HepG2 (cell line): ENCODE data around the gene FAAH2. TPM values are rescaled to one million over a fixed set of nuclear protein-coding genes. Genes with fewer than 3 reads are reported as not detected.

ENCODE experiments used
- CBFB ChIP-seq: sonication (generic); formaldehyde crosslinking; IDR thresholded peaks from 2 replicates; pipeline ENCODE4 v1.4.0; 2020; ENCODE audit warnings: missing genetic modification reagents
- CTCF ChIP-seq: sonication (generic); formaldehyde crosslinking; IDR thresholded peaks from 2 replicates; pipeline ENCODE4 v1.5.0; 2020; ENCODE audit warnings: mild to moderate bottlenecking, missing genetic modification reagents, moderate library complexity
- ELF3 ChIP-seq: IDR thresholded peaks from 2 replicates; pipeline ENCODE4 v1.6.1; 2016; ENCODE audit warnings: missing genetic modification reagents, missing compliant biosample characterization
- ELK4 ChIP-seq: sonication (generic); formaldehyde crosslinking; IDR thresholded peaks from 2 replicates; pipeline ENCODE4 v1.9.0; 2021; ENCODE audit warnings: missing genetic modification reagents, borderline replicate concordance
- FOXA3 ChIP-seq: IDR thresholded peaks from 2 replicates; pipeline ENCODE4 v1.6.1; 2016; ENCODE audit warnings: missing genetic modification reagents, missing compliant biosample characterization
- FOXK1 ChIP-seq: sonication (generic); formaldehyde crosslinking; IDR thresholded peaks from 2 replicates; pipeline ENCODE4 v1.4.0; 2020; ENCODE audit warnings: low read depth, missing genetic modification reagents, borderline replicate concordance
- FOXP1 ChIP-seq, 2 experiments: fragments of 450-650 bp in 1 of 2; IDR thresholded peaks; 2 replicates each; pipeline ENCODE4 v1.6.1; 2017 to 2018; ENCODE audit warnings: antibody characterized with exemption in 1 of 2
- GATAD2A ChIP-seq: IDR thresholded peaks from 2 replicates; pipeline ENCODE4 v1.6.1; 2016
- HOXA3 ChIP-seq: sonication (generic); formaldehyde crosslinking; IDR thresholded peaks from 2 replicates; pipeline ENCODE4 v1.5.0; 2020; ENCODE audit warnings: missing genetic modification reagents
- IRF9 ChIP-seq: sonication (generic); formaldehyde crosslinking; IDR thresholded peaks from 2 replicates; pipeline ENCODE4 v1.8.0; 2022; ENCODE audit warnings: missing genetic modification reagents, mild to moderate bottlenecking, borderline replicate concordance
- JARID2 ChIP-seq: sonication (generic); formaldehyde crosslinking; IDR thresholded peaks from 2 replicates; pipeline ENCODE4 v1.8.1; 2023; ENCODE audit warnings: missing genetic modification reagents, inconsistent platforms; ENCODE audit not compliant: insufficient replicate concordance
- MED1 ChIP-seq: sonication (generic); formaldehyde crosslinking; IDR thresholded peaks from 2 replicates; pipeline ENCODE4 v1.4.0; 2020; ENCODE audit warnings: missing genetic modification reagents
- MIXL1 ChIP-seq: IDR thresholded peaks from 2 replicates; pipeline ENCODE4 v1.6.1; 2016
- NCOA2 ChIP-seq: sonication (generic); formaldehyde crosslinking; IDR thresholded peaks from 2 replicates; pipeline ENCODE4 v1.8.0; 2022; ENCODE audit warnings: inconsistent platforms
- POGZ ChIP-seq: sonication (generic); formaldehyde crosslinking; IDR thresholded peaks from 2 replicates; pipeline ENCODE4 v1.4.0; 2020; ENCODE audit warnings: mild to moderate bottlenecking, missing genetic modification reagents
- POLR2A ChIP-seq, 2 experiments: IDR thresholded peaks; 2 replicates each; pipeline ENCODE4 v1.6.1; 2011; ENCODE audit warnings: low read depth in 2 of 2, low read length in 2 of 2, mild to moderate bottlenecking in 1 of 2, moderate library complexity in 1 of 2; ENCODE audit not compliant: insufficient read depth in 1 of 2
- SALL1 ChIP-seq: sonication (generic); formaldehyde crosslinking; IDR thresholded peaks from 2 replicates; pipeline ENCODE4 v1.8.0; 2022; ENCODE audit warnings: mild to moderate bottlenecking, missing genetic modification reagents
- SMC3 ChIP-seq: IDR thresholded peaks from 2 replicates; pipeline ENCODE4 v1.6.1; 2011; ENCODE audit warnings: low read length, improper control_type of control experiment
- SPEN ChIP-seq: sonication (generic); formaldehyde crosslinking; IDR thresholded peaks from 2 replicates; pipeline ENCODE4 v1.5.1; 2020; ENCODE audit warnings: low read depth, mild to moderate bottlenecking, missing genetic modification reagents
- THAP11 ChIP-seq: IDR thresholded peaks from 2 replicates; pipeline ENCODE4 v1.6.1; 2016; ENCODE audit warnings: missing biosample characterization, missing genetic modification reagents
- XRCC5 ChIP-seq: fragments of 200-400 bp; formaldehyde crosslinking; optimal IDR thresholded peaks from 2 replicates; pipeline ENCODE3; 2017; ENCODE audit warnings: mild to moderate bottlenecking, low read length
- ZBTB20 ChIP-seq: sonication (generic); formaldehyde crosslinking; IDR thresholded peaks from 2 replicates; pipeline ENCODE4 v1.8.1; 2023; ENCODE audit warnings: missing genetic modification reagents, low read depth, mild to moderate bottlenecking, borderline replicate concordance
- ZMYM3 ChIP-seq: sonication (generic); formaldehyde crosslinking; IDR thresholded peaks from 2 replicates; pipeline ENCODE4 v1.5.1; 2020; ENCODE audit warnings: mild to moderate bottlenecking, missing genetic modification reagents
- ZNF160 ChIP-seq: sonication (generic); formaldehyde crosslinking; IDR thresholded peaks from 2 replicates; pipeline ENCODE4 v1.8.0; 2022; ENCODE audit warnings: mild to moderate bottlenecking, inconsistent platforms, missing genetic modification reagents
- ZNF574 ChIP-seq: sonication (generic); formaldehyde crosslinking; IDR thresholded peaks from 2 replicates; pipeline ENCODE4 v1.4.0; 2020; ENCODE audit warnings: missing genetic modification reagents
- polyA plus RNA-seq, 8 experiments: library from polyadenylated mRNA; depleted of rRNA in 3 of 8; stranded (reverse) in 7 of 8; unstranded in 1 of 8; fragments of >200 nt; fragmentation: Illumina TruSeq in 4 of 8; extraction: Trizol in 4 of 8; gene quantifications; 2 replicates each; pipeline versions ENCODE4 v1.2.1 to v1.2.3, GENCODE V29; 2011 to 2016; ENCODE audit warnings: low read depth in 4 of 8, missing spikeins in 1 of 8, mixed read lengths in 1 of 8; ENCODE audit not compliant: insufficient read depth in 1 of 8
- total RNA-seq, 5 experiments: library from RNA; depleted of rRNA; stranded (reverse); fragments of >200 nt; fragmentation: Illumina TruSeq; extraction: Trizol; gene quantifications; 2 replicates each; pipeline ENCODE4 v1.2.3, GENCODE V29; 2016; ENCODE audit warnings: low read depth in 1 of 5

The FAAH2 gene
- total and polyA plus RNA-seq, 2 of the 13 experiments (the other 11 are each of a cell fraction or from before 2014, with no cell fraction given): 1.6 to 3.3 TPM

DNA sequence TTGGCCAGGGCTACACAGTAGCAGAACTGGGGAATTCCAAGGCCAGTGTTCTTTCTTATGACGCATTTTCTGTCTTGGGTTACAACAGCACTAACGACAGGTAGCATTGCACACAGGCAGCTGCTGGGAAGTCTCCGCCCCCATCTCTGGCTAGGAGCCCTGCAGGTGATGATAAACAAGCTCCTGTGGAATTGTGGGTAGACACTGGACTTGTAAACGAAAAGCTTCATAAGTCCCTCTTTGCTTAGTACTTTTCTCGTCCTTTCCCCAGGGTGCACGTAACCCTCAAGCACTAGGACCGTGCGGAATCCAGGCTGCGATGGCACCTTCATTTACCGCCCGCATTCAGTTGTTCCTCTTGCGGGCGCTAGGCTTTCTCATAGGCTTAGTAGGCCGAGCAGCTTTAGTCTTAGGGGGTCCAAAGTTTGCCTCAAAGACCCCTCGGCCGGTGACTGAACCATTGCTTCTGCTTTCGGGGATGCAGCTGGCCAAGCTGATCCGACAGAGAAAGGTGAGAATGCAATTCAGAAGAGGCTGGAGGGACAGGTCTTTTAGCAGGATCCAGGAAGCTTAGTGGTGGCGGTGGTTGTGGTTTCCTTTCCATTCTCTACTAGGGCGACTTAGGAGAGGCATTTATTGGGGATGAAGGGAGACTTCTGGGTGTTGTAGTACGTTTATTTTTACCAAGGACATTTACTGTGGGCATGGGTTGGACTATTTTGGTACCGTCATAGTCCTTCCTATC, at the start of gene FAAH2 (continued):
- TF ChIP-seq ZMYM3 (CRISPR knock-in tag) (peak; percentile 80), SMC3 (no peak), ZNF574 (CRISPR knock-in tag) (0 out of 2 replicates have a peak, but pooled peaks have one; percentile 29), POLR2A (IDR thresholded peaks at IDR 0.05; ENCODE audit: insufficient read depth in 1 of 2, low read depth in 2 of 2, low read length in 2 of 2) (peak in 1 of 2 experiments; percentile 24; a peak in 1 of 4 replicates), FOXP1 (IDR thresholded peaks at IDR 0.05) (no peak), FOXP1 (CRISPR knock-in tag; IDR thresholded peaks at IDR 0.05) (peak; percentile 29), GATAD2A (CRISPR knock-in tag) (peak; percentile 43; the same call in 1 of the 2 replicates), MIXL1 (CRISPR knock-in tag) (no peak), ELK4 (CRISPR knock-in tag) (no peak), ZBTB20 (0 out of 2 replicates have a peak, but pooled peaks have one; percentile 28), SALL1 (CRISPR knock-in tag) (peak; percentile 30; the same call in 1 of the 2 replicates), NCOA2 (CRISPR knock-in tag) (no peak), HOXA3 (peak; percentile 21; the same call in 1 of the 2 replicates), MED1 (0 out of 2 replicates have a peak, but pooled peaks have one; percentile 32), CBFB (CRISPR knock-in tag) (no peak), ELF3 (CRISPR knock-in tag) (0 out of 2 replicates have a peak, but pooled peaks have one; percentile 11), ZNF160 (CRISPR knock-in tag) (no peak), JARID2 (CRISPR knock-in tag) (no peak), THAP11 (CRISPR knock-in tag) (0 out of 2 replicates have a peak, but pooled peaks have one; percentile 64), IRF9 (CRISPR knock-in tag) (no peak), FOXK1 (CRISPR knock-in tag) (peak; percentile 21; the same call in 1 of the 2 replicates), POGZ (CRISPR knock-in tag) (peak; percentile 42; the same call in 1 of the 2 replicates), CTCF (CRISPR knock-in tag) (peak; percentile 11; the same call in 1 of the 2 replicates), FOXA3 (CRISPR knock-in tag) (peak; percentile 37), SPEN (peak; percentile 34; the same call in 1 of the 2 replicates), XRCC5 (peak; percentile 40)
